Endothelial cell of umbilical vein (primary cell): ENCODE data around the gene ASCL4. TPM values are rescaled to one million over a fixed set of nuclear protein-coding genes. Genes with fewer than 3 reads are reported as not detected.

Experiments used
- BruUV-seq: library from RNA; stranded (reverse); fragments of 400-500 nt; replicated peaks from 2 replicates; lab custom pipeline; 2021; lab: Mats Ljungman, UMichigan
- CTCF ChIA-PET: fragments of 300-600, 350-600 bp; sonication (Branson Sonifier 250); formaldehyde crosslinking; loops from one replicate; lab custom pipeline; 2021; ENCODE audit warnings: antibody characterized with exemption, inconsistent platforms; lab: Charles Lee
- POLR2A ChIA-PET: fragments of 300-600, 350-600 bp; sonication (Branson Sonifier 250); formaldehyde crosslinking; loops from one replicate; lab custom pipeline; 2021; ENCODE audit warnings: antibody characterized with exemption, inconsistent platforms; lab: Charles Lee
- DNase-seq: peaks from one replicate; pipeline ENCODE4 v3.0.0-alpha.2; 2011; ENCODE audit warnings: low read depth, low spot score
- FAIRE-seq: peaks from 2 replicates; lab custom pipeline; 2011; peaks lifted over from hg19 to GRCh38; lab: Jason Lieb, UNC
- H2AFZ ChIP-seq: 2 replicates; pipeline ENCODE4 v1.6.0; 2012; ENCODE audit warnings: low read depth, low read length, control low read depth, inconsistent platforms
- H3K27ac ChIP-seq: 2 replicates; pipeline ENCODE4 v1.5.1; 2011; ENCODE audit warnings: low read depth, mild to moderate bottlenecking, control low read depth, low read length, moderate library complexity; ENCODE audit not compliant: insufficient read depth
- H3K27me3 ChIP-seq, 2 experiments: 2 replicates each; pipeline versions ENCODE4 v1.6.0 to v1.6.1; 2011; ENCODE audit warnings: low read length in 2 of 2, mixed read lengths in 1 of 2; ENCODE audit not compliant: control insufficient read depth in 2 of 2, insufficient read depth in 2 of 2
- H3K36me3 ChIP-seq, 2 experiments: 2 replicates in 1 of 2; 3 replicates in 1 of 2; pipeline ENCODE4 v1.5.1; 2011; ENCODE audit warnings: low read length in 2 of 2, mild to moderate bottlenecking in 1 of 2, moderate library complexity in 1 of 2; ENCODE audit not compliant: control insufficient read depth in 2 of 2, insufficient read depth in 2 of 2; ENCODE audit errors: extremely low read depth in 1 of 2
- H3K4me1 ChIP-seq: 3 replicates; pipeline ENCODE4 v1.5.1; 2011; ENCODE audit warnings: mild to moderate bottlenecking, low read length; ENCODE audit not compliant: control insufficient read depth, insufficient read depth; ENCODE audit errors: extremely low read depth
- H3K4me2 ChIP-seq: 2 replicates; pipeline ENCODE4 v1.6.1; 2011; ENCODE audit warnings: low read length, control low read depth, mixed read lengths; ENCODE audit not compliant: insufficient read depth
- H3K4me3 ChIP-seq, 3 experiments: fragments of 200-600 bp in 1 of 3; sonication (generic), shearing (Covaris generic) in 1 of 3; replicated peaks in 1 of 3; 2 replicates each; pipeline ENCODE4 v1.5.1; 2011 to 2016; ENCODE audit warnings: control low read depth in 3 of 3, low read length in 3 of 3, mild to moderate bottlenecking in 2 of 3, inconsistent platforms in 1 of 3, low read depth in 1 of 3, moderate library complexity in 1 of 3; ENCODE audit not compliant: insufficient read depth in 1 of 3
- H3K79me2 ChIP-seq: 2 replicates; pipeline ENCODE4 v1.6.0; 2012; ENCODE audit warnings: low read length, inconsistent platforms; ENCODE audit not compliant: control insufficient read depth, insufficient read depth
- H3K9ac ChIP-seq: replicated peaks from 2 replicates; pipeline ENCODE3; 2011; ENCODE audit warnings: low read length, control low read depth; ENCODE audit not compliant: insufficient read depth; ENCODE audit errors: extremely low read depth
- H3K9me1 ChIP-seq: replicated peaks from 3 replicates; pipeline ENCODE4 v1.6.0; 2011; ENCODE audit warnings: mild to moderate bottlenecking, low read length; ENCODE audit not compliant: control insufficient read depth, insufficient read depth; ENCODE audit errors: extremely low read depth
- H3K9me3 ChIP-seq: replicated peaks from 2 replicates; pipeline ENCODE4 v1.5.1; 2012; ENCODE audit warnings: low read length, inconsistent platforms; ENCODE audit not compliant: control insufficient read depth, insufficient read depth
- H4K20me1 ChIP-seq: replicated peaks from 2 replicates; pipeline ENCODE3; 2011; ENCODE audit warnings: mild to moderate bottlenecking, low read length; ENCODE audit not compliant: control insufficient read depth, insufficient read depth; ENCODE audit errors: extremely low read depth
- CTCF ChIP-seq, 2 donors: IDR thresholded peaks; 1 replicate in 1 of 2; 2 replicates in 1 of 2; pipeline ENCODE4 v1.5.1; 2011; ENCODE audit warnings: low read length in 2 of 2, mild to moderate bottlenecking in 2 of 2, moderate library complexity in 2 of 2, control low read depth in 1 of 2, inconsistent platforms in 1 of 2, low read depth in 1 of 2; ENCODE audit not compliant: insufficient read depth in 1 of 2; ENCODE audit errors: extremely low read depth in 1 of 2
- EZH2 ChIP-seq: IDR thresholded peaks from 2 replicates; pipeline ENCODE4 v1.6.1; 2012; ENCODE audit warnings: borderline replicate concordance, low read depth, mild to moderate bottlenecking, moderate library complexity, low read length, inconsistent platforms; ENCODE audit not compliant: severe bottlenecking
- FOS ChIP-seq: IDR thresholded peaks from 2 replicates; pipeline ENCODE4 v1.6.1; 2011; ENCODE audit warnings: mild to moderate bottlenecking, low read length, moderate library complexity, borderline replicate concordance; ENCODE audit not compliant: insufficient read depth
- GATA2 ChIP-seq: IDR thresholded peaks from 2 replicates; pipeline ENCODE4 v1.7.0; 2011; ENCODE audit warnings: low read depth, mild to moderate bottlenecking, moderate library complexity, mixed read lengths, low read length; ENCODE audit not compliant: insufficient read length, insufficient read depth
- JUN ChIP-seq: IDR thresholded peaks from 2 replicates; pipeline ENCODE4 v1.6.1; 2011; ENCODE audit warnings: borderline replicate concordance, low read depth; ENCODE audit not compliant: insufficient read length, insufficient read depth
- MAX ChIP-seq: IDR thresholded peaks from 2 replicates; pipeline ENCODE4 v1.6.1; 2011; ENCODE audit not compliant: insufficient read depth, insufficient read length
- MYC ChIP-seq: IDR thresholded peaks from one replicate; pipeline ENCODE4 v1.6.1; 2011; ENCODE audit warnings: mild to moderate bottlenecking, low read depth, low read length
- POLR2A ChIP-seq: IDR thresholded peaks from 2 replicates; pipeline ENCODE4 v1.6.1; 2012; ENCODE audit warnings: low read depth, mild to moderate bottlenecking, control low read depth, low read length
- POLR2AphosphoS5 ChIP-seq: IDR thresholded peaks from 2 replicates; pipeline ENCODE4 v1.6.1; 2012; ENCODE audit warnings: low read depth, mild to moderate bottlenecking, control low read depth, low read length, moderate library complexity; ENCODE audit not compliant: insufficient read depth
- dilution Hi-C: fragments of 300-500 bp; cut with MboI; formaldehyde crosslinking; loops from one replicate; pipeline ENCODE4 v1.15.0; 2019; ENCODE audit warnings: low sequenced_read_pairs; ENCODE audit not compliant: extremely low pct_ligation_motif_present
- intact Hi-C: fragments of 100-400 bp; cut with micrococcal nuclease; formaldehyde crosslinking; loops from one replicate; pipeline ENCODE4 v1.10.0; 2022
- polyA plus RNA-seq, 4 experiments: library from polyadenylated mRNA; depleted of rRNA in 3 of 4; stranded (reverse) in 3 of 4; unstranded in 1 of 4; fragments of >200 nt; gene quantifications; 2 replicates each; pipeline versions ENCODE4 v1.2.1 to v1.2.3, GENCODE V29; 2011 to 2012; ENCODE audit warnings: missing spikeins in 1 of 4
- total RNA-seq: library from RNA; stranded (reverse); gene quantifications from 2 replicates; pipeline ENCODE4 v1.2.3, GENCODE V29; 2021

The ASCL4 gene
- total and polyA plus RNA-seq, 2 donors (not counting 3 experiments of a cell fraction or from before 2014, with no cell fraction given), result not detected

- Histone ChIP-seq H3K4me3 (no peak overlapping the region), H3K4me1 (no peaks in the 10 kb centered on the region), H3K9me1 (no peaks in the 10 kb centered on the region), H4K20me1 (peaks cover 2% of the 10 kb centered on the region), H3K36me3 (no peaks in the 10 kb centered on the region), H3K9ac (no peak overlapping the region), H3K9me3 (no peaks in the 10 kb centered on the region), H3K27me3 (peaks cover 11 to 29% of the 10 kb centered on the region in 2 experiments), H2AFZ (no peak overlapping the region), H3K4me2 (no peak overlapping the region), H3K27ac (no peak overlapping the region), H3K79me2 (no peaks in the 10 kb centered on the region)
- no peak for TF ChIP-seq JUN
- no peak for TF ChIP-seq POLR2AphosphoS5
- TF ChIP-seq POLR2A, result no peak
- no peak for TF ChIP-seq MAX
- TF ChIP-seq MYC, result no peak
- TF ChIP-seq CTCF (IDR thresholded peaks at IDR 0.05; ENCODE audit: extremely low read depth in 1 of 2, insufficient read depth in 1 of 2, low read depth in 1 of 2, low read length in 2 of 2), result no peak
- no peak for TF ChIP-seq EZH2
- TF ChIP-seq GATA2, result no peak
- no peak for TF ChIP-seq FOS
- CTCF ChIA-PET, result no interaction called here
- intact Hi-C loops, result no loop called here
- FAIRE-seq (no peak), DNase-seq (no peak)
- no TSS peak for BruUV-seq
- dilution Hi-C loops, result no loop called here
- POLR2A ChIA-PET, result no interaction called here
Observed at GRCh38 chr12:107779077-107779831, 4.8 kb downstream of the ASCL4 start.
